ENCODE data around the gene CUL5.
A peak's percentile ranks its signal among the peaks of the same experiment; 100 is the strongest.

CUL5 gene

GRCh38 chr11:108008656-108009496 lies at the start of gene CUL5:
TSS of gene CUL5 (plus strand) at chr11:108008898. CDS start at chr11:108009349, 451 bp downstream.
- DNase-seq: peak; percentile 90

DNA sequence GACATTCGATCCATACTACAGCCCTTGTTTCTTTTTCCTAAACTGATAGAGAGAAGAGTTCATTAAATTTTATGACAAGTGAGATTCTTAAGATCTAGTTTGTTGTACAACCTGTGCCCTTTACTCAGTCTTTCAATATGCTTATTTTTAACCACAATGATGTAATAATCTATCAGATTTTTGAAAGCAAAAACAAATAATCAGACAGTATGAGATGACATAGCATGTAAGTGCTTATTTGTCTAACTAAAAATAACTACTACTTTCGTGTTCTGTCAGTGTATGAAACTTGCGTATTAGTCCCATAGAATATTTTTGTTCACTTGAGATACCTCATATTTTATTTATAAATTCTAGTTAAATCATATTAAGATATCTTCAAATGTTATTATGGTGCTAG lies 47.2 kb upstream of the CUL5 start:
- no peak for DNase-seq

- DNase-seq: no peak
Observed at GRCh38 chr11:107962181-107962580, 46.5 kb upstream of the CUL5 start.

DNA sequence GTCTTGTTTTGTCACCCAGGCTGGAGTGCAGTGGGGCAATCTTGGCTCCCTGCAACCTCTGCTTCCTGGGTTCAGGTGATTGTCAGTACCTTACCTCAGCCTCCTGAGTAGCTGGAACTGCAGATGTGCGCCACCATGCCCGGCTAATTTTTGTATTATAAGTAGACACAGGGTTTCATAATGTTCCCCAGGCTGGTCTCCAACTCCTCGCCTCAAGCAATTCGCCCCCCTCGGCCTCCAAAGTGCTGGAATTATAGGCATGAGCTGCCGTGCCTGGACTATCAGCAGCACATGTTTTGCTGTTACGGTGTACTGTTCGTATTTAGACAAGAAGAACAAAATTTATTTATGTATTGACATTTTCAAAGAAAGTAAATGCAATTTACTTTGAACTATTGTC lies 45.6 kb upstream of the CUL5 start:
- no peak for DNase-seq

- no peak for DNase-seq
Observed at GRCh38 chr11:107969219-107969618, 39.5 kb upstream of the CUL5 start.

- no peak for DNase-seq
Observed at GRCh38 chr11:107970049-107970448, 38.6 kb upstream of the CUL5 start.

GRCh38 chr11:107973641-107974040 lies 35.1 kb upstream of the CUL5 start:
- DNase-seq: no peak

DNA sequence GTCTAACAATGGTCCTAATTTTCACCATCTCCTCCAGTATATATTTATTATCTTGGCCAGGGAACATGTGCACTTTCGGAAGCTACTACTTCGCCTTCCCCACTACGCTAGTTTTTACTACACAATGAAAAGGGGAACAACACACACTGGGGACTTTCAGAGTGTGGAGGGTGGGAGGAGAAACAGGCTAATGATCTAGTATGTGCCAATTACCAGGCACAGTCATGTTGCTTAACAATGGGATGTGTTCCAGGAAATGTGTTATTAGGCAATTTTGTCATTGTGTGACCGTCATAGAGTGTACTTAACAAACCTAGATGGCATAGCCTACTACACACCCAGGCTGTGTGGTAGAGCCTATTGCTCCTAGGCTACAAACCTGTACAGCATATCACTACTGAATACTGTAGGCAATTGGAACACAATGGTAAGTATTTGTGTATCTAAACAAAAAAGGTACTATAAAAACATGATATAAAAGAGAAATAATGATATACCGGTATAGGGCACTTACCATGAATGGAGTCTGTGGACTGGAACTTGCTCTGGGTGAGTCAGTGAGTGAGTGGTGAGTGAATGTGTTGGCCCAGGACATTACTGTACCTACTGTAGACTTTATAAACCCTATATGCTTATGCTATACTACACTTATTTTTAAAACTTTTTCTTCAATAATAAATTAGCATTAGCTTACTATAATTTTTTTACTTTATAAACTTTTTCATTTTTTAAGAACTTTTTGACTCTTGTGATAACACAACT lies 20.1 kb upstream of the CUL5 start:
- no peak for DNase-seq

GRCh38 chr11:107991868-107992414 lies 16.8 kb upstream of the CUL5 start:
- DNase-seq: no peak

DNA sequence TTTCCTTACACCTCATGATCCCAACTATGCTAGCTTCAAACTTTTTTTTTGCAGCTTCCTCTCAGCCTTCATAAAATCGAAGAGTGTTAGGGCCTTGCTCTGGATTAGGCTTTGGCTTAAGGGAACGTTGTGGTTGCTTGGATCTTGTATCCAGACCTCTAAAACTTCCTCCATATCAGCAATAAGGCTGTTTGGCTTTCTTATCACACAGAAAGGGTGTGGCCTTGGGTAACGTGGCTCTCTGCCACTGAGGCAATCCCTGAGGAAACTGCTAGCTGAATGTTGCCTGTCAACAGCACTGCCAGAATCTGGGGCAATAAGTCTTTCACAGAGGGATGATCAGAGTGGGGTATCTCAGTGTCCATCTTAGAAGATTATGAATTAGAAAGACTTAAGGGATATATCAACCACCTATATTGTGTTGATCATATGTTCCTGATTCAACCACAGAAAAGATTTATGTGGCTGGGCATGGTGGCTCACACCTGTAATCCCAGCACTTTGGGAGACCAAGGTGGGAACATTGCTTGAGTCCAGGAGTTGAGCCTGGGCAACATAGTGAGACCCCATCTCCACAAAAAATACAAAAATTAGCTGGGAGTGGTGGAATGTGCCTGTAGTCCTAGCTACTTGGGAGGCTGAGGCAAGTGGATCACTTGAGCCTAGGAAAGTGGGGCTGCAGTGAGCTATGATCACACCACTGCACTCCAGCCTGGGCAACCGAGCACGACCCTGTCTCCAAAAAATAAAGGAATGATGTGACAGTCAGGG lies 12.5 kb upstream of the CUL5 start:
- no peak for DNase-seq

GRCh38 chr11:107998761-107999160 lies 9.9 kb upstream of the CUL5 start:
- no peak for DNase-seq

- DNase-seq: no peak
Observed at GRCh38 chr11:107999759-108000455, 8.8 kb upstream of the CUL5 start.

GRCh38 chr11:108002476-108002875 lies 6.2 kb upstream of the CUL5 start:
- DNase-seq: no peak

DNA sequence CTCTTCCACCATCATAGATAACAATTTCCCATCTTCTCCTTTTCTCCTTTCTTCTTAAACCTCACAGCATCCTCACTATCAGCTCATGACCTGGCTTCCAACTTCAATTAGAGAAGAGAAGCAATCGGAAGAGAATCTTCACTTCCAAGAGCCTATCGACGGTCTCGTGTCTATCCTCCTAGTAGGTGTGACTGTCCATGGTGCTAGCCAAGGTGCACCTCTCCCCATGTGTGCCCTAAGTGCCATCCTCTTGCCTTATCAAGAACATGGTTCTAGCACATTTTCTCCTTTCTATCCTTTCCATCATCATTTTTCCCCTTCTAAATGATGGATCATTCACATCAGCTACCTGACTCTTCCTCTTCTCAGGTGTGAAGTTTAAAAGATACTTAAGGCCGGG lies 5.1 kb upstream of the CUL5 start:
- no peak for DNase-seq

GRCh38 chr11:108007819-108008218 lies 879 bp upstream of the CUL5 start:
- DNase-seq: no peak

GRCh38 chr11:108009497-108010370 lies 1.0 kb downstream of the CUL5 start:
- no peak for DNase-seq

GRCh38 chr11:108012139-108012725 lies 3.5 kb downstream of the CUL5 start:
- DNase-seq: no peak

DNA sequence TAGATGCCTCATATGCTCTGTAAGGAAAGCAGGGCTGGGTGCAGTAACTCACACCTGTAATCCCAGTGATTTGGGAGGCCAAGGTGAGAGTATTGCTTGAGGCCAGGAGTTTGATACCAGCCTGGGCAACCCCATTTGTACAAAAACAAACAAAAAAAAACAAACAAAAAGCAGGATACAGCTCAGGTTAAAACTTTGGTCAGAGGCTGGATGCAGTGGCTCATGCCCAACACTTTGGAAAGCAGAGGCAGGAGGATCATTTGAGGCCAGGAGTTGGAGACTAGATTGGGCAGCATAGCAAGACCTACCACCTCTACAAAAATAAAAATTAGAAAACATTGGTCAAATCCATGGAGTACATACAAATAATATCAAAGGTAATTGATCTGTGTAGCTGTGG lies 7.9 kb downstream of the CUL5 start:
- DNase-seq: no peak

DNA sequence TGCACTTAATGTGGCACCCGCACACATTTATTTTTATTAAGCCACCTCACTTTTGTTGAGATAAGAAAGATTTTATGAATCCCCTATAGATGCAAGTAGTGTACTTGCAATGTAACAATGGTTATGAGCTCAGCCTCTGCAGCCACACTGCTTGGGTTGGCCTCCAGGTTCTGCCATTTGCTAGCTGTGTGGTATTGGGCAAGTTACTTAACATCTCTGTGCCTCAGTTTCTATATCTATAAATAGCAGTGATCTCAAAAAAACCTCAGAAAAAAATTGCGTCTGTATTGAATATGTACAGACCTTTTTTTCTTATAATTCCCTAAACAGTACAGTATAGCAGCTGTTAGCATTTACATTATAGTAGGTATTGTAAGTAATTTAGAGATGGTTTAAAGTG lies 10.0 kb downstream of the CUL5 start:
- DNase-seq: no peak

- DNase-seq: no peak
Observed at GRCh38 chr11:108019870-108020540, 11.3 kb downstream of the CUL5 start.
